ENCODE data around the gene ASB5. TPM values are rescaled to one million over a fixed set of nuclear protein-coding genes. Genes with fewer than 3 reads are reported as not detected.
"Not testable (repeated sequence)": the region's sequence is repeated elsewhere in the genome, so short reads cannot be mapped to it uniquely, and the experiment has no call there.

ASB5 gene
- polyA plus RNA-seq, 3 donors, result 0.10 to 0.20 (median 0.15) TPM

DNA sequence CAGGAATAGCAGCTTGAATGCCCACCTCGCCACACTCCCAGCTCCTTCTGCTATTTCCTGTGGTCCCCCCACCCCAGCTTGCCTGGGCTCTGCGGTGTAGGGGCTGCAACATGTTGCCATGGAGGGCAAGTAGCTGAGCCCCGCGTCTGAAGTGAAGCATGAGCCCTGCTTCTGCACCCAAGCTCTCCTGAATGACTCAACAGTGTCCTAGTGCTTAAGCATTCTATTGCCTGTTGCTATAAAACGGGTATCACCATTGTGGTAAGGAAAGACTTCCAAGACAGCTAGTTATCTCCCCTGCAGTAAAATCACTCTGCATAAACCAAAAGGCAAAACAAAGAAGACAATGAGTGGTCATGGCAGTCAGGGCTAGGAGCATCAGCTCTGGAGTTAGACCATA is 42.3 kb downstream of the ASB5 start:
- no peak for DNase-seq (ENCODE audit: low read depth in 3 of 3, low spot score in 2 of 3)

DNA sequence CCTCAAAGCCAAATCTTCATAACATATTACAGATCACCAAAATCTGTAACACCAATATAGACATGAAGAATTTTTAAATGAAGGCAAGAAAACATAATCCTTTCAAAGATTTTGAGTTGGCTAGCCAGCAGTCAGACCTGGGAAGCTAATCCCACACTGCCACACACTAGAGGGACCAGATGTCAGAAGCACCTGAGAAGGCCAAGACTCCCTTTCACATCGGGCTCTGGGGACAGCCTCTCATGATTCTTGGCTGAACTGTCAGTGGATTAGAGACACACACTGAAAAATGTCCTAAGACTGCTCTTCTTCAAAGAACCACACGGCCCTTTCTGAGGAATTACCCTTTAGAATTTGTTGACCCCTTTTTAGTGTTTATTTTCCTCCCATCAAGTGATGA is 45.5 kb downstream of the ASB5 start:
- DNase-seq (ENCODE audit: low read depth in 3 of 3, low spot score in 2 of 3), result no peak

DNA sequence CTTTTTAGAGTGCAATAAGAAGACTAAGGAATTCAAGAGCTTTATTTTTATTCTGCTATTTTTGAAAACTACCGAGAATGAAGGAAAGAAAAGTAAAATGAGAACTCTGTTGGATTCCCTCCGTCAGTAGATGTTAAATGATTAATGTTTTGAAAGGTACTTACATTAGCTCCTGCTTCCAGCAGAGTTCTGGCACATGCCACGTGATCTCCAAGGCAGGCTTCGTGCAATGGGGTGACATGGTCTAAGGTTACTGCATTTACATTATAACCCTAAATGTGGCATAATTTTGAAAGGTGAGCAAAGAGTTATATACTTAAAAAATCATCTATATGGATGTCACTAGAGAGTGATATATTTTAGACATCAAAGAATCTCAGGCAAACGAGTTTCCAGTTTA is 46.9 kb downstream of the ASB5 start:
- no peak for DNase-seq (ENCODE audit: low read depth in 3 of 3, low spot score in 2 of 3)

DNA sequence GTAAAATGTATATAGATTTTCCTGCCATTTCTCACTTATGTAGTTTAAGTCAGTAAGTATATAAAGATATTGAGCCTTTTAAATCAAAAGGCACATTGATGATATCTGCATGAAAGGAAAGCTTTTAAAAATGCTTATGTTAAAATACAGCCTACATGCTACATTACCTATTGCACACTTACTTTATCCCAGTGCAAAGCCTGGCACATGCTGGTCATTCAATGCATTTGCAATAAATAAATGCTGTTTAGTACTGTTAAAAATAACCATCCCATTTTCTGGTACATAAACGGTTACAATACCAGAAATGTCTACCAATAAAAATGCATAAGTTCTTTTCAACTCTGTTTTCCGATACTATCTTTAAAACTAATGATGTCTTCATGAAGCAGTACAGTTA is 51.5 kb downstream of the ASB5 start:
- no peak for DNase-seq (ENCODE audit: low read depth in 3 of 3, low spot score in 2 of 3)

DNA sequence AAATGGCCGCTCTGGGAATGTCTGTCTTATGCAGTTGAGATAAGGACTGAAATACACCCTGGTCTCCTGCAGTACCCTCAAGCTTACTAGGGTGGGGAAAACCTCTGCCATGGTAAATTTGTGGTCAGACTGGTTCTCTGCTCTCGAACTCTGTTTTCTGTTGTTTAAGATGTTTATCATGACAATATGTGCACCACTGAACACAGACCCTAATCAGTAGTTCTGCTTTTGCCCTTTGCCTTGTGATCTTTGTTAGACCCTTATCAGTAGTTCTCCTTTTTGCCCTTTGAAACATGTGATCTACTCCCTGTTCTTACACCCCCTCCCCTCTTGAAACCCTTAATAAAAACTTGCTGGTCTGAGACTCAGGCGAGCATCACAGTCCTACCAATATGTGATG is 56.7 kb downstream of the ASB5 start:
- not testable (repeated sequence) for DNase-seq (ENCODE audit: low read depth in 3 of 3, low spot score in 2 of 3)

DNA sequence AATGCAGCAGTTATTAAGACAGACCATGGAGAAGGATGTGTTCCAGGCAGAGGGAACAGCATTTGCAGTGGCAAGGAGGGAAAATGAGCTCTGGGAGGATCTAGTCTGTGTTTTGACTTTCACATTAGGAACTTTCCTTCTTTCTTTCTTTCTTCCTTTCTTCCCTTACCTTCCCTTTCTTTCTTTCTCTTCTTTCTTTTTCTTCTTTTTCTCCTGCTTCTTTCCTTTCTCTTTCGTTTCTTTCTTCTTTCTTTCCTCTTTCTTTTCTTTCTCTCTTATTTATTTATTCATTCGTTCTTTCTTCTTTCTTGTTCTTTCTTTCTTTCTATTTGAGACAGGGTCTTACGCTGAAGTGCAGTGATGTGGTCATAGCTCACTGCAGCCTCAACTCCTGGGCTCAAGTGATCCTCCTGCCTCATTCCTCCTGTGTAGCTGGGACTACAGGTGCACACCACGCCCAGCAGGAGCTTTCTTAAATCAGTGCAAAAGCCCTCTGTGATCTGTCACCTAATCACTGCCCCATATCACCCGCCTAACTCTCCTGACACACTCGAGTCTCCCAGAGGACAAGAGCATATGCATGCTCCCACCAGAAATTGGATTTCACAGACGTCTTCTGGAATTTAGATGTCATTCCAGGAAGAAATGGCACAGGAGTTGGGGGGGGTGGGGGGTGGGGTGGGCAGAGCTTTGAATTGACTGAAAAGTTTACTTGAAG is 58.3 kb downstream of the ASB5 start:
- no peak for DNase-seq (ENCODE audit: low read depth in 3 of 3, low spot score in 2 of 3)

DNA sequence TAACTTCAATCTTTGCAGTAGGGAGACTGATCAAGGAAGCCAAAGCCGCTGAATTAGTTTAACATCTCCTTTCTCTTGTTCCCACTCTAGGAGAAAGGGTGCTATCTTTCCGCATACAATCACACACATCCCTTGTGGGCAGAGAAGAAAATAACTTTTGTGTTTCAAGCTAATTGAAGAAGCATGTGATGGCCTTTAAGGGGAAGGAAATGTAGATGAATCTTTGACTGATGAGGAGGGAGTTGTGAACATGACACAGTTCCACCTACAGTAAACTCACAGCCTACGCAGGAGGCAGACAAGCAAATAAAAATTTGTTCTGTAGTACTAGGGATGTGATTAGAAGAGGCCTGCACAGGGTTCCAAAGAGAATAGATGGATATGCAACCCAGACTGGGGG is 58.9 kb downstream of the ASB5 start:
- DNase-seq (ENCODE audit: low read depth in 3 of 3, low spot score in 2 of 3), result no peak

DNA sequence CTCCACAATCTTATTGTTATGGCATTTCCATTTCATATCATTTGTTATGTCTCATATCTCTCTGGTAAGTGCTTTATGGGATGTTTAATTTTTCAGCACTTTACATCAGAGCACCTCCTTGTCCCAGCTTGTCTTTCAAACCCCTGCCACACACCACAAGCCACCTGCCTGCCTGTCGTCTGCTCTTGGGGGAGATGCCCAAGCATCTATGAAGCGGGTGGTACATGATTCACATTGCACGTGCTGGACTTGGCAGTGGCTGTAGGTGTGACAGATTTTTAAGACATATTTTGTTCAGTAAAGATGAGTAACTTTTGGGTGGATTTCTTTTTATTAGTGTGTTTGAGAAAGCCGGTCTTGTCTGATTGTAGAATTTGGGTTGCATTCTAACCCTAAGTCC is 59.5 kb downstream of the ASB5 start:
- no peak for DNase-seq (ENCODE audit: low read depth in 3 of 3, low spot score in 2 of 3)

DNA sequence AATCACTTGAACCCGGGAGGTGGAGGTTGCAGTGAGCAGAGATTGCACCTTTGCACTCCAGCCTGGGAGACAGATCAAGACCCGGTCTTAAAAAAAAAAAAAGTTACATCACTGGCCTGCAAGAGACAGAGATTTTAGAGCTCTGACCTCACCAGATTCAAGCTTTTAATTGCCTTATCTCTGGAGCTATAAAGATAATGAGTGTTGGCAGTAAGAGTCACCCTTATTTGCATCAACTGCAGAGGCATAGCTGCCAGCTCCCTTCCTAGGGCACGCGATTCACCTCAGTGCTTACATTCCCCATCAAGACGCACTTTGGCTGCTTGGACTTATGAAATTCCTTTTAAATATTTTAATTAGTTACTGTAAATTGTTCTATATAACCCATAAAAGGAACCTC is 61.2 kb downstream of the ASB5 start:
- no peak for DNase-seq (ENCODE audit: low read depth in 3 of 3, low spot score in 2 of 3)

DNA sequence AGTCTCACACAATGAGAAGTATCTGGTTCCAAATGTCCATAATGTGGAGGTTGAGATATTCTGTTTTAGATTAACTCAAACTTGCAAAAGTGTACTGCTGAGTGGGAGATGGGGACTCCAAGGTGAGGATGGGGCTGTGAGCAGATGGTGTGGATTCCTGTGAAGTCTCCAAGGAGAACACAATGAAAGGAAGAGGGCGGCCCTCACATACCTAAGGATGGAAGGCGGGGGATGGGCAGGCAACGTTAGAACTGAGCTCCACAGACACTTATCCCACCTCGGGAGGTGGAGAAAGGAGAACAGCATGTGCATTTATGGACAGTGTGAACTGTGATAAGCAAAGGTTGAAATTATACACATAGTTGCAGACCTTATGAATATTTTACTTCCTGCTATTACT is 63.7 kb downstream of the ASB5 start:
- DNase-seq (ENCODE audit: low read depth in 3 of 3, low spot score in 2 of 3), result no peak

DNA sequence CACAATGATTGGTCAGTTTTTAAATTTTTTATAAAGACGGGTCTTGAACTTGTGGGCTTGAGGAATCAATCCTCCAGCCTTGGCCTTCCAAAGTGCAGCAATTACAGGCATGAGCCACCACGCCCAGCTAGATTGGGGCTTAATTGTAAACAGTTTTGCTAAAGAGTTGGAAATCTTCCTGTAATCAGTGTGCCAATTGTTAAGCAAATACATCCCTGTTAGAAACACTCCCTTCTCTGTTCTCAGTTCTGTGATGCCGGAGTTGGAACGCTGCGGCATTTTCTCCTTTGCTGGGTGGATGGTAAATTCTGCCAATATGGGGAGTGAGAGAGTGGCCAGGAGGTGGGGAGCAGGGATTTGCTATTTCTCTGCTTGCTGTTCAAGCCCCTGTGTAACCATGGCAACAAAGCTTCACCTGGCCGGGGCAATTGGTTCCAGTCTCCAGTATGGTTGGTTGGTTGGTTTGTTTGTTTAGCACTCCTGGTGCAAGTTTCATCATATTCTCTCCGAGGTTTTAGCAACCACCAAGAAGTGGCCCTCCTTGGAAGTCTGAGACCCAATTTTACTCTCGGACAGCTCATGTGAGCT is 70.6 kb downstream of the ASB5 start:
- DNase-seq (ENCODE audit: low read depth in 3 of 3, low spot score in 2 of 3), result no peak

DNA sequence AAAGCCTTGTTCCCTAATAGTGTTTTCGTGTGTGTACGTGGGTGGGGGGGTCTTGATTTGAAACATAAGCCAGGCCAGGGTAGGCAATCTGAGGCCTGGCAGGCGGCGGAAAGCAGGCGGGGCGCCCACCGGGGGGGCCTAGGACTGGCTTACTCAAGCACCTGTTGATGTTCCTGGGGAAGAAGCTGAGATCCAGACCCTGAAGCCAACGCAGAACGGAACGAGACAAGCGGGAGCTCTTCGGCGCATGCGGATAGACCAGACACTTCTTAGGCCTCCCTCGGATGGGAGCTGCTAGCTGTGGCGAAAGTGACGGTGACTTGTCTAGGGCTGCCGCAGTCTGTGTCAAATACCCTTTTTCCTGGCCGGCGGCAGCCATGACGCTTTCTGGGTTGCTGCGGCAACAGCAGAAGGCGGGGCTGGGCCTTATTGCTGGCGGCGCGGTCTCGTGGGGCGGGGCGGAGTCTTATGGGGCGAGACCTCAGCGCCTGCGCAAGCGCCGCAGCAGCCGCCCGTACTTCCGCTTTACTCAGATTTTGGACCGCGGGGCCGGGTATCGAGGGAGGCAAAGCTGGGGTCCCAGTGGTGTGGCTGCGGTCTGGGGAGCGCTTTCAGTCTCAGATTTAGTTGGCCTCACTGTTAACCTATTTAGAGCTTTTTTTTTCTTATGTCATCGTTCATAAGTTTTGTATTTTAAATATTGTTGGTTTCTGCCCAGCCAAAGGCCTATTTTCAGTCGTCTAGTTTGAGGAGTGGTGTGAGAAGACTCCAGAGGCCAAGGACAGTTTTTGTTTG is 73.6 kb downstream of the ASB5 start, which contains the start of gene SPATA4:
Gene SPATA4 (minus strand): TSS at position 402 of the 795 bp plus-strand sequence. CDS start 23 bp downstream, at position 379.
- DNase-seq (ENCODE audit: low read depth in 3 of 3, low spot score in 2 of 3), result peak; percentile 76 to 79 (median 78)

DNA sequence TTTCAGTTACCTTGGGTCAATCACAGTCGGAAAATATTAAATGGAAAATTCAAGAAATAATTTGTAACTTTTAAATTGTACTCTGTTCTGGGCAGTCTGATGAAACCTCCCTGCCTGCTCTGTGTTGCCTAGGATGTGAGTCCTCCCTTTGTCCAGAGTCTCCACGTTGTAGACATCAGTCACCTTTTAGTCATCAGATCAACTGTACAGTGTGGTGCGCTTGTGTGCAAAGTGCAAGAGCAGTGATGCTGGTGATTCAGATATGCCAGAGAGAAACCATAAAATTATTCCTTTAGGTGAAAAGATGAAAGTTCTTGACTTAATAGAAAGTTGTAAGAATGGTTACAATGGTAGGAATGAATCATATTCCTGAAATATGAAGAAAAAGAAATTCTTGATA is 75.1 kb downstream of the ASB5 start:
- DNase-seq (ENCODE audit: low read depth in 3 of 3, low spot score in 2 of 3), result no peak

DNA sequence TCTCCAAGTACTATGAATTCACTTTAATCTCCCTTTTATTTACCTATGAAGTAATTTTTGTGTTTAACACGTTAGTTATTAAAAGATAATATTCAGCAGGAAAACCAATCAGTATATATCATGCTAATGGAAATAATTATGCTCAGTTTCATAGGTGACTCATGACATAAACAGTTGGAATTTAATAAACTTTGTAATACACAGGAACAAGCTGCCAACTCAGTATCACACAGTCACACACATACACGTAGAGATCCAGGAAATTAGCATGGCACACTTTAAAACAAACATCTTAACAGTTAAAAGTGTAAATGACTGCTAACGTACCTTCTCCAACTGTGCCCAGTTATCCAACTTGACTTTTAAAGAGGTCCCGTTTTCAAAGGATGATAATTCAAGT is 75.9 kb downstream of the ASB5 start:
- no peak for DNase-seq (ENCODE audit: low read depth in 3 of 3, low spot score in 2 of 3)

DNA sequence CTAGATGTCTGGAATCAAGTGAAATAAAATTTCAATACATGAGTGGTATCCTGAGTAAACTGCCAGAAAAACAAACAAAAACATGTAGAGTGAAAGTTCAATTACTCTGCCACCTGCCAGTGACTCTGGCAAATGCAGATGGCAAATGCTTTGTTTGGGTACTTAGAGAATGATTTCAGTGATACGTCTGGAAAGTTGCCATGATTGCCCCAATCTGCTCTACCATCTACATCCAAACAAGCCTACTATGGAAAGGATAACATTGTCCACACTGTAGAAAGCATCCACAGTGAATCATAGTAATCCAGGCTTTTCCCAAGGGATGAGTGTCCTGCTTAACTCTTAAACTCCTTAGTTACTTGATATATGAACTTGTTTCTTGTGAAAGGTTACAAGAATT is 77.0 kb downstream of the ASB5 start:
- DNase-seq (ENCODE audit: low read depth in 3 of 3, low spot score in 2 of 3), result no peak

DNA sequence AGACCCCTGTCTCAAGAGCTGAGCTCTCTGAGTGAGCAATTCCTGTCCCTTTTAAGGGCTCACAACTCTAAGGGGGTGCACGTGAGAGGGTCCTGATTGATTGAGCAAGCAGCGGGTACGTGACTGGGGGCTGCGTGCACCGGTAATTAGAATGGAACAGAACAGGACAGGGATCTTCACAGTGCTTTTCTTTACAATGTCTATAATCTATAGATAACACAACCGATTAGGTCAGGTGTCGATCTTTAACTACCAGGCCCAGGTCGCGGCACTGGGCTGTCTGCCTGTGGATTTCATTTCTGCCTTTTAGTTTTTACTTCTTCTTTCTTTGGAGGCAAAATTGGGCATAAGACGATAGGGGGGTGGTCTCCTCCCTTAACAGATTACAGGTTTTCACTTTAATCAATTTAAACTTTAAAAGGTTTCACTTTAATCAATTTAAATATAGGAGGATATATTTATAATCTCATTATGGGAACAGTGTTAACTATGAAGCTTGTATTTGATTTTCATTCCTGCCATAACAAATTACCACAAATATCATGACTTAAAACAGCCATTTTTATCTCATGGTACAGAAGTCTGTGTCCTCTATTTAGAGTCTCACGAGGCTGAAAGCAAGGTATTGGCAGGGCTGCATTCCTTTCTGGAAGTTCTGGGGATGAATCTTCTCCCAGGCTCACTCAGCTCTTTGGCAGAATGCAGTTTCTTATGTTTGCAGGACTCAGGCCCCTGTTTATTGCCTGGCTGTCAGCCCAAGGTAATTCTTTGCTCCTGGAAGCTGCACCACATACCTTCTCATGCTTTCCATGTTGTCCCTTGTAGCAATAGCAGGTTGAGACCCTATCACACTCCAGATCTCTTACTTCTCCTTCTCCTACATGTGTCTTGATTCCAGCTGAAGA is 78.9 kb downstream of the ASB5 start:
- no peak for DNase-seq (ENCODE audit: low read depth in 3 of 3, low spot score in 2 of 3)

DNA sequence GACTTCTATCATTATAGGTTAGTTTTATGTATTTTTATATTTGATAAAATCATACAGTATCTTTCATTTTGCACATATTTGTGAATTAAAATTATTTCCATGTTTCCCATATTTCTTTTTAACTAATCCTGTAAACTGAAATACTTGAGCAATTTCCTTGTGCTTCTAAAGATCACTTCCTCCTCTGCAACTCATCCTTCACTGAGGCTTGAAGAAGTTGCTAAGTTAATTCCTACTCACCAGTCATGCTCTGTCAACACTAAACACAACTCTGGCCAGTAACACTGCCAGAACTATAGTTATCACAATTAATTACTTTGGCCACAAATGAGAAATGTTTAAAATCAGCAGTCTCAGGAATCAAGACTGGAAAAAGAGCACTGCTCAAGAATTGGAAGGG is 80.4 kb downstream of the ASB5 start:
- no peak for DNase-seq (ENCODE audit: low read depth in 3 of 3, low spot score in 2 of 3)

DNA sequence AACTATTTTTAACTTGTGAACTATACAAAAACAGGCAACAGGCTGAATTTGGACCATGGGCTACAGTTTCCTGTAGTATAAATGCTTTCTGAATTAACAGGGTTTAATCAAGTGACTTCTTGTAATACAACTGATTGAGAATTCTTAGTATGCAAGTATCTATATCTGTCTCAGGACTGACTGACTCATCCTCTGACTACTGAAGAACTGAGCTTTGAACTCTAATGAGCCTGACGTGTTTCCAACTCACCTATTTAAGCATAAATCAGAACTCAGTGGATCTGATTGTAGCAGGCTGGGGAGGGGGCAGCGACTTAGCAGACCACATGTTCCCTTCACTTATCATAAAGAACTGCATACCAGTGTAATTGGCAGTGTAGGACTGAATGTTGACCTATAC is 81.4 kb downstream of the ASB5 start:
- no peak for DNase-seq (ENCODE audit: low read depth in 3 of 3, low spot score in 2 of 3)

DNA sequence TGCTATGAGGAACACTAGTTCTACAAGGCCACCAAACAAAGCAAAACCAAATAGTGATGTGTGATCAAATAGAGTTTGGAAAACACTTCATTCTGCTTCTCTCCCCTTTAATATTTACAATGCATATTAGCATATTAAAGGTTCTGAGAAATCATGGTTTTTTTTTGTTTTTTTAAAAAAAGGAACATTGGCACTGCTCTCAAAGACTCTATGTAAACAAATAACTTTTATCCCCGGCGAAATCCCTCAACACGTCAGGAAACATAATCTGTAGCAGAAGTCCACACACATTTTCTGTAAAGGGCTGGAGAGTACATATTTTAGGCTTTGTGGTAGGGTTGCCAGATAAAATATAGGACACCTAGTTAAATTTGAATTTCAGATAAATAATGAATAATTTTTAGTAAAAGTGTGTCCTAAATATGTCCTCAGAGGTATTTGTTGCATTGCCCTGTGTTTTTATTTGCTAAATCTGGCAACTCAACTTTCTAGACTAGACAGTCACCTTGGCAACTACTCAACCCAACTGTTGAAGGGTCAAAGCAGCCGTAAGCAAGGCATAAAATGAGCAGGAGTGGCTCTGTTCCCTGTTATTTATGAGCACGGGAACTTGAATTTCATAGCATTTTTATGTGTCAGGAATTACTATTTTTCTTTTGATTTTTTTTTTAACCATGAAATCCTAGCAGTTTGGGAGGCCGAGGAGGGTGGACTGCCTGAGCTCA is 82.2 kb downstream of the ASB5 start:
- DNase-seq (ENCODE audit: low read depth in 3 of 3, low spot score in 2 of 3), result no peak

DNA sequence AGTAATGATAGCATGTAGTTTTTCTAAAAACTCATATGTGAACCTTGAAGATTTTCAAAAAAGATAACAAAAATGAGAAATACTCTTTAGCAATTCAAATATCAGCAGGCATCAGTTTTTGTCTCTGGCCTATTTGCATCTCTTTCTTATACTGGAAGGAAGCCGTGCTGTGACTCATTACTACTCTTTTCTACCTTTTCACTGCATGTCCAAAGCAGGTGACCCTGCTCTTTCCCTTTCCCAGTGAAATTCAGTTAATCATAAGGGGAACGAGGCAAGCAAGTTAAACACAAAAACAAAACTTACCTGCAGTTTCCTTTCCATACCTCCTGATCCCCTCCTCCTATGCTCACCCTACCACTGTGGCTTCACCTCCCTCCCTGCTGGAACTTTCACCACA is 83.0 kb downstream of the ASB5 start:
- no peak for DNase-seq (ENCODE audit: low read depth in 3 of 3, low spot score in 2 of 3)
